A673 (cell line): Measurements from ENCODE around the gene CPZ. TPM values are rescaled to one million over a fixed set of nuclear protein-coding genes. Genes with fewer than 3 reads are reported as not detected.

Experiments used
- BruUV-seq: library from RNA; stranded (reverse); fragments of 400-500 nt; replicated peaks from 2 replicates; lab custom pipeline; 2021; lab: Mats Ljungman, UMichigan
- CTCF ChIA-PET: fragments of 300-600 bp; sonication (Branson Sonifier 250); formaldehyde crosslinking; loops from one replicate; lab custom pipeline; 2022; ENCODE audit warnings: antibody characterized with exemption; lab: Charles Lee
- POLR2A ChIA-PET: fragments of 300-600 bp; sonication (Branson Sonifier 250); formaldehyde crosslinking; loops from one replicate; lab custom pipeline; 2022; ENCODE audit warnings: antibody characterized with exemption; ENCODE audit not compliant: low non-redundant PET; lab: Charles Lee
- DNase-seq: peaks from one replicate; pipeline ENCODE4 v3.0.0-alpha.2; 2015; ENCODE audit warnings: low spot score
- H3K27ac ChIP-seq: fragments of 200-600 bp; sonication (generic); 2 replicates; pipeline ENCODE4 v1.5.1; 2016; ENCODE audit warnings: mixed run types, low read depth, mild to moderate bottlenecking, mixed read lengths, antibody characterized with exemption, low read length; ENCODE audit not compliant: poor library complexity, severe bottlenecking
- H3K27me3 ChIP-seq: fragments of 200-600 bp; sonication (generic); replicated peaks from 2 replicates; pipeline ENCODE4 v1.6.1; 2017; ENCODE audit warnings: mixed run types, low read depth, mild to moderate bottlenecking, mixed read lengths, antibody characterized with exemption, low read length; ENCODE audit not compliant: insufficient read depth, poor library complexity
- H3K36me3 ChIP-seq: fragments of 200-600 bp; sonication (generic); 2 replicates; pipeline ENCODE4 v1.6.1; 2016; ENCODE audit warnings: mixed run types, mild to moderate bottlenecking, mixed read lengths, antibody characterized with exemption, low read length; ENCODE audit not compliant: insufficient read depth, poor library complexity, severe bottlenecking
- H3K4me1 ChIP-seq: fragments of 200-600 bp; sonication (generic); 2 replicates; pipeline ENCODE4 v1.6.1; 2017; ENCODE audit warnings: mixed run types, mild to moderate bottlenecking, mixed read lengths, antibody characterized with exemption, low read length; ENCODE audit not compliant: insufficient read depth, poor library complexity, severe bottlenecking
- H3K4me3 ChIP-seq: fragments of 200-600 bp; sonication (generic); 2 replicates; pipeline ENCODE4 v1.5.1; 2016; ENCODE audit warnings: low read depth, mixed run types, mild to moderate bottlenecking, mixed read lengths, low read length; ENCODE audit not compliant: poor library complexity, severe bottlenecking
- H3K9me3 ChIP-seq: fragments of 200-600 bp; sonication (generic); 2 replicates; pipeline ENCODE4 v1.6.1; 2016; ENCODE audit warnings: mixed run types, low read depth, mild to moderate bottlenecking, mixed read lengths, antibody characterized with exemption, low read length; ENCODE audit not compliant: poor library complexity, severe bottlenecking
- CTCF ChIP-seq: fragments of 300-800, 200-600 bp; sonication (generic); conservative IDR thresholded peaks from 2 replicates; pipeline ENCODE4 v1.5.1; 2017; ENCODE audit warnings: low read depth, mild to moderate bottlenecking, antibody characterized with exemption, low read length, moderate library complexity, mixed read lengths
- EZH2 ChIP-seq: fragments of 200-600 bp; sonication (generic); IDR thresholded peaks from 2 replicates; pipeline ENCODE4 v1.6.1; 2017; ENCODE audit warnings: borderline replicate concordance, low read depth, mild to moderate bottlenecking, mixed read lengths, antibody characterized with exemption, low read length; ENCODE audit not compliant: poor library complexity, severe bottlenecking
- intact Hi-C: fragments of 100-400 bp; cut with micrococcal nuclease; formaldehyde crosslinking; loops from one replicate; pipeline ENCODE4 v1.10.0; 2022; ENCODE audit not compliant: unreplicated experiment
- total RNA-seq: library from RNA; stranded (reverse); gene quantifications from 2 replicates; pipeline ENCODE4 v1.2.3, GENCODE V29; 2021

Gene CPZ
- total RNA-seq, 1 experiment from 2014 or later: 0.34 TPM

GRCh38 chr4:8664976-8665375 lies 72.4 kb downstream of the CPZ start:
- Histone ChIP-seq H3K4me1 (no peaks in the 10 kb centered on the region), H3K27ac (no peak overlapping the region), H3K36me3 (no peaks in the 10 kb centered on the region), H3K9me3 (no peaks in the 10 kb centered on the region), H3K27me3 (peaks cover 76% of the 10 kb centered on the region), H3K4me3 (no peak overlapping the region)
- CTCF ChIA-PET: no interaction called here
- intact Hi-C loops: no loop called here
- POLR2A ChIA-PET: no interaction called here
- TF ChIP-seq CTCF (no peak), EZH2 (no peak)
- DNase-seq: no peak
- no TSS peak for BruUV-seq

GRCh38 chr4:8665406-8666360 lies 73.1 kb downstream of the CPZ start:
- TF ChIP-seq EZH2: no peak
- no peak for TF ChIP-seq CTCF
- H3K27me3 ChIP-seq: peaks cover 83% of the 10 kb centered on the region
- H3K4me3 ChIP-seq: no peak overlapping the region
- no peaks in the 10 kb centered on the region for H3K4me1 ChIP-seq
- H3K9me3 ChIP-seq: no peaks in the 10 kb centered on the region
- intact Hi-C loops: no loop called here
- no TSS peak for BruUV-seq
- no peaks in the 10 kb centered on the region for H3K36me3 ChIP-seq
- DNase-seq: no peak
- ChIA-PET POLR2A (no interaction called here), CTCF (no interaction called here)
- H3K27ac ChIP-seq: no peak overlapping the region

GRCh38 chr4:8666581-8666980 lies 74.0 kb downstream of the CPZ start:
- CTCF ChIA-PET: no interaction called here
- Histone ChIP-seq H3K36me3 (no peaks in the 10 kb centered on the region), H3K27me3 (peaks cover 86% of the 10 kb centered on the region), H3K27ac (no peak overlapping the region), H3K9me3 (no peaks in the 10 kb centered on the region), H3K4me1 (no peaks in the 10 kb centered on the region), H3K4me3 (no peak overlapping the region)
- intact Hi-C loops: no loop called here
- BruUV-seq: no TSS peak
- POLR2A ChIA-PET: no interaction called here
- TF ChIP-seq CTCF: no peak
- TF ChIP-seq EZH2: no peak
- no peak for DNase-seq

Other genes starting within 250 kb of the CPZ start
- 14.3 and 18.9 TPM in 2 replicates for gene ACOX3, start 152.0 kb upstream of the CPZ start, total RNA-seq
- 22.4 and 22.9 TPM in 2 replicates for gene TRMT44, start 152.0 kb upstream of the CPZ start, total RNA-seq
- not detected in 2 replicates for gene GPR78, start 12.4 kb upstream of the CPZ start, total RNA-seq